RCC 7860 (cell line): Measurements from ENCODE around the gene KCND3.

ENCODE experiments used
- DNase-seq: peaks from one replicate; pipeline ENCODE4 v3.0.0-alpha.2; 2015; ENCODE audit warnings: low spot score
- FAIRE-seq: peaks from 2 replicates; lab custom pipeline; 2012; peaks lifted over from hg19 to GRCh38; lab: Jason Lieb, UNC

The KCND3 gene

DNA sequence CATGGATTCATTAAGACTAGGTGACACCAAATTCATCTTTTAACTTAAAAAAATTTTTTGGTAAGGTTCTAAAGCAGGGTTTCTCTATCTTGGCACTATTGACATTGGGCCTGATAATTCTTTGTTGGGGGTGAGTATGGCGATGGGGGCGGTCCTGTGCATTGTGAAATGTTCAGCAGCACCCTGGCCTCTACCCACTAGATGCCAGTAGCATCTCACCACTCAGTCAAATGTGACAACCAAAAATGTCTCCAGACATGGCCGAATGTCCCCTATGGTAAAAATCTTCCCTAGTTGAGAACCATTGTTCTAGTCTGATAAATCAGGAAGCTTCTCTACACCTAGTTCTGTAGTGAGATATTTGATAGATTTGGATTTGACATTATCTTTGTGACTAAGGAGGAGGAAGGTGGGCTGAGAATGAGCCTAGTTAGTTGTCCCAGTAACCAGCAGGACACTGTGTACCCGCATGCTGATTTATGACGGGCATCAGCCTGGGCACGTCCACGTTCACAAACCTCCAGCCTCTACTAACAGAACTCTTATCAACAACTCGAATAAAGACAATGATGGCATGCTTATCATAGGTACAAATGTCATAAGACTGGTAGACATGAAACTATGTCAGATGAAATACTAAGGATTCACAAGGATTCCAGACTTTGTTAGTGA, 104.6 kb downstream of the KCND3 start:
- FAIRE-seq (no peak), DNase-seq (no peak)

DNA sequence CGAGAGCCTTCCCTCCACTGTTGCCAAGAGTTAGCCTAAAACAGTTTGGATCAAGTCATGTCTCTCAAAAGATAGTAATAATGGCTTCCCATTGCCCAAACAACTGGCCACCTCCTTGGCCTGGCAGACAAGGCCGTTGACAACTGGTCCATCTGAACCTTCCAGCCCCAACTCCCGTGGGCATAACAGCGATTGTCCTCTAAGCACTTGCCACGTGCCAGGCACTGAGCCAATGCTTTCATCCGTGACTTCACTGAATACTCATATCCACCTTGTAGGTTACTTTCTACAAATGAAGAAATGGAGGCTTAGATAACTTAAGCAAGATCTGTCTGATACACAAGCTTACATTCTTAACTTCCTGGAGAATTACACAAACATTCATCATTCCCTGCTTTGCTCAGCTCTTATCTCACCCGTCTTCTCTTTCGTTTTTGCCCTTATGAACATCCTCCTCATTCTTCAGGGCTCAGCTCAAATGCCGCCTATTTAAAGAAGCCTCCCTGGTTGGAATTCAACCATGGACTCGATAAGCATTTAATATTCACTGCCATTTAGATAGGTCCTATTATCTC, 106.4 kb downstream of the KCND3 start:
- FAIRE-seq = no peak
- no peak for DNase-seq

DNA sequence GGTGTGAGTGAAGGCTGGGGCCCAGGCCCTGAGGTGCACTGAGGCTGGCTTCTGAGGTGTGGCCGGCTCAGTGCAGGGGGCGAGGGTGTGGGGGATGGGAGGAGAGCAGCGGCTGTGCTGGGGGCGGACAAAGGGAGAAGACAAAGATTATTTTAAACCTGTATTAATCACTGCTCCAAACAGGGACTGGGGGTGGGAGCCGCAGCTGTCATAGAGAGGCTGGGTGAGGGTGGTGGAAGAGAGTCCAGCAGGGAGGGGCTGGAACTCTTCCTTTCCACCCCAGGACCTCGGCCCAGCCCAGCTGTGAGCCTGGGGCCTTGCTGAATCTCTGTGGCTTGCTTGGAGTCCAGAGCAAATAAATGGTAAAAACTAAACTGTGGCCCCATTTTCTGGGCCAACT, 106.9 kb downstream of the KCND3 start:
- no peak for FAIRE-seq
- DNase-seq = no peak

DNA sequence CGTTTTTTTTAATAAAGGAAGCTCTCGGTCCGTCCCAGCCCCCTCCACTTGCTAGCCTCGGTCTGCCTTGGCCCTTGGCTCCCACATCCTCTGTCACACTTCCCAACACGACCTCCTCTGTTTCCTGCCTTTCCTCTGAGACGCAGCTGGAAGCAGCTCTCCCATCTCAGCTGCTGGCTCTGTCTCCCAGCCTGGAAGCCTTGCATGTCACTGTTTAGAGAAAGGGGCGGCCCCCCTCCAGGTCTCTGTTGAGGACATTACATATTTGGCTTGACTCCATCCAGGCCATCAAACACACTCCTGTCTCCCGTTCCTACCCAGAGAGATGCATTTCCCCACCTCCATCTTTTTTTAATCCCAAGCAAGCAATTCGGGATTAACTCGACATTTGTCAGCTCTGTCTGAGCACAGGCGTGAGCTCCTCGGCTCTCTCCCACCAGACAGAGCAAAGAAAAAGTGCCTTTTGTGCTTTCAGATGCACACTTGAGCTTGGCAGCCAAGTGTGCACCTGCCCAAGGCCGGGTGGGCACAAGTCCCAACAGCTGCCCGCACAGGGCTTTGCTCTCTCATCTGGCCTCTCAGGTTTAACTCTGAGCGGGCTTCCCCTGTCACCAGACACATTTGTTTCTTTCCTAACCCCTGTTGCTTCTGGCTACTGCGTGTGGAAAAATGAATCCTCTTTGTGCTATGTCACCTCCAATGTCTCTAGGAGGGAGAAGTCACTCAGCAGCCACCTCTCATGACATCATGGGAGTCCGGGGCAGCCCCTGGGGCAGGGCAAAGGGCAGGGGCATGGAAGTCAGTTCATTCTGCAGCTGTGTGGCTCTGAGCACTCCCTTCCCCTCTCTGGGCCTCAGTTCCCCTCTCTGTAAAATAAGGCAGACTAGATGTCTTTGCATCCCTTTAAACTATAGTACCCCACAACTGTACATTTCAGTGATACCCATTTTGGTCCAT, 108.3 kb downstream of the KCND3 start:
- no peak for FAIRE-seq

DNA sequence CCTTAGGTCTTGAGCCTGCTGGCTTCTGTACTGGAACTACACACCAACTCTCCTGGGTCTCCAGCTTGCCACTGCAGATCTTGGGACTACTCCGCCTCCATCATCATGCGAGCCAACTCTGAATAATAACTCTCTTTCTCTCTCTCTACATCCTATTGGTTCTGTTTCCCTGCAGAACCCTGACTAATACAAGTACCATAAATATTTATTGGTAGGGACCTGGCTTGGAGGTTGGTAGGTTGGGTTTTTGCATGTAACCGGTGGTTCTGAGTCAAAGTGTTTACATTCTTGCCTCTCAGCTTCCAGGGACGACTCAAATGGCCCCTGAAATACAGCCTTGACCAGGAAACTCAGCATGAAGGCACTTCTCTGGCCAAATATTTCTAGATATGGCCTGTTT, 110.4 kb downstream of the KCND3 start:
- FAIRE-seq = no peak
- no peak for DNase-seq

More for the DNA sequence above, 108.3 kb downstream of the KCND3 start:
- no peak for DNase-seq

DNA sequence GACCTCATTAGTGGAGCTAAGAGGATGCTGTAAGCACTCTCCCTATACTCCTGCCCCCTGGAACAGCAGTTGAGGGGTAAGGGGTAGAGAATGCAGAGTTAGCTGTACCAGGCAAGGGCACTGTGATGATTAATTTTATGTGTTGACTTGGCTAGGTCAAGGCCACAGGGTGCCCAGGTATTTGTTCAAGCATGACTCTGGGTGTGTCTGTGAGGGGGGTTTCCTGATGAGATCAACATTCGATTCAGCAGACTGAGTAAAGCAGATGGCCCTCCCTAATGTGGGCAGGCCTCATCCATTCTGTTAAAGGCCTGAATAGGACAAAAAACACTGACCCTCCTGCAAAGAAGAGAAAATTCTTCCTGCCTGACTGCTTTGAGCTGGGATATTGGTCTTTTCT, 110.8 kb downstream of the KCND3 start:
- DNase-seq = no peak
- FAIRE-seq = no peak

DNA sequence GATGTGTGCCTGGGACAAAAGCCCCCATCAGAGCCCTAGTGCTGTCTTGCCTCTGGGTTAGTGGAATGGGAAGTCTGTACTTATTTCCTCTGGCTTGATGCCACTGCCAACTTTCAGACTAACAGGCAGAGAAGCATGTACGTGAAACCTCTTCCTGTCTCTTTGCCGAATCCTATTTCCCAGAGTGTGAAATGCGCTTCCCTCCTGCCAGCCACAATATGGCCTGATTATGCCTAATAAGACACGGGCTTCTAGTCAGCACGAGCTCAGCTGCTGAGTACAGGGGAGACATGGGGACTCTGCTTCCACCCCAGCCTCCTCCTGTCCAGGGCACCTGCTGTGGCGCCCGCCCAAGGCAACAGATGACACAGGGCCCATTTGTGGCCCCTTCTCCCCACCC, 111.4 kb downstream of the KCND3 start:
- FAIRE-seq (no peak), DNase-seq (no peak)

DNA sequence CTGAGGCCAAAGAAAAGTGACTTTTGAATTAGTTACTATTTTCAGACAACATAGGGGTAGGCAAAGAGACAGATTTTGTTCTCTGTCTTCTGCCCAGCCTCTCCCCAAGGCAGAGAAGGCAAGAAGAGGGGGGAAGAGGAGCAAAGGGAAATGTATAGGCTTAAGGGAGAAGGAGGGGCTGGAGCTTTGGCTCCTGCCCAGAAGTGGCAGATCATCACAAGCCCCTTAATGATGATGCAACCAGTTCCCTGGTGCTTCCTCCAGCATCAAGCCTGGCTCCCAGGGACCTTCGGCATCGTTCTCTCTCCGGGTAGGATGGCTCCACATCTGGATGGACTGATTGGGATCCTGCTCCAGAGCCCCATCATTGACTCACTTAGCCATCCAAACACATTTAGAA, 112.8 kb downstream of the KCND3 start:
- FAIRE-seq (no peak), DNase-seq (no peak)

DNA sequence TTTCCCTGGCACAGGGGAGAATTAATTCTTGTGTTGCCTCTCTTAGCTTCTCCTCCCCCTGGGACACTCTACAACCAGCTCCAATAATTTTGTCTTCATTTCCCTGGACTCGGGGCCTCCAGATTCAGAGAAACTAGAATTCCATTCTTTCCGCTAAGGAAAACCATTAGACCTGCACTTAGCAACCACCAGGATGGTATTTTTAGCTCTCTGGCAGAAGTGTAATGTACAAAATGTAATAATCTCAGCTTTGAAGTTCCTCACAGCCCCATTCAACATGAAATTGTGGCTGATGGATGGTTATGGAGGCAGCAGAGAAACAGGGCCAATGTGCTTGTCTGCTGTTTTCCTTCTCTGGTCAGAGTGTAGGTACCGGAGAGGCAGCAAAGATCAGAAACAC, 113.8 kb downstream of the KCND3 start:
- no peak for FAIRE-seq
- DNase-seq = no peak

DNA sequence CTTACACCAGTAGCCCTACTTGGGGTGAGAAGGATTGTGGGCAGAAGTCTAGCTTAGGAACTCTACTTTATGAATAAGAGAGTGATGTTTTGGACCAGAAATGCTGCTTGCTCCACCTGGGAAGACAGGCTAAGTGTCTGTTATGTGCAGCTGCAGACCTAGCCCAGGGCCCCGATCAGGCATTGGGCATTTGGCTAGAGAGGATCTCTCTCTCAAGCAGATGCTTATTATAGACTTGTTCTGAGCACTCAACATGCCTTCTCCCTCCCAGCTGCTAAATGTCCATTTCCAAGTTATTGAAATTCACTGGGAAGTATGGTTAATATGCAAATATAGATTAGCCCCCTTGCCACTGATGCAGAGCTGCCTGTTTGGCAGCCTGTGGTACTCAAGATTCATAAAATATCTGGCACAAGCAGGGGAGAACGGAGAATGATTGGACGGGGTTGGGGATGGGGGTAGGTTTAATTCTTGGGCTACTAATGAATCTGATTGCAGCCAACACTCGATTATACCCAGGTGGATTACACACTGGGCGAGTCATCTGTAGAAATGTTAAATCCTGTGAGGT, 115.9 kb downstream of the KCND3 start:
- FAIRE-seq = no peak

DNA sequence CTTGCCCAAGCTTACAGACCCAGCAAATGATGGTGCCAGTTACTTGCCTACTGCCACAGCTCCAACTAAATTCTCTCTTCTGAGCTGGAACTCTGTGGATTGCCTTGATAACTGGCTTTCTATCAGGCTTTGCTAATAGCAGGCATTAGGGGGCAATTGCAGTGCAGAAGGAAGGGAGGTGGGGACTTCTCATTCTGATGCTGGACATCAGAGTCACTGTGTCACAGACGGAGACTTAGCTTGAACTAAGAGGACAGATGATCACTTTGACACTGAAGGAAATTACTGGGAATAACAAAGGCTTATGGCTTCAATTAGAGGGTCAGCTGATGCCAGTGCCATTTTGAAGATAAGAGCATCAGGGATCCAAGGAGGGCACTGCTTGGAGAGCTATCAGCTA, 119.3 kb downstream of the KCND3 start:
- no peak for FAIRE-seq
- no peak for DNase-seq

More for the DNA sequence above, 115.9 kb downstream of the KCND3 start:
- no peak for DNase-seq

DNA sequence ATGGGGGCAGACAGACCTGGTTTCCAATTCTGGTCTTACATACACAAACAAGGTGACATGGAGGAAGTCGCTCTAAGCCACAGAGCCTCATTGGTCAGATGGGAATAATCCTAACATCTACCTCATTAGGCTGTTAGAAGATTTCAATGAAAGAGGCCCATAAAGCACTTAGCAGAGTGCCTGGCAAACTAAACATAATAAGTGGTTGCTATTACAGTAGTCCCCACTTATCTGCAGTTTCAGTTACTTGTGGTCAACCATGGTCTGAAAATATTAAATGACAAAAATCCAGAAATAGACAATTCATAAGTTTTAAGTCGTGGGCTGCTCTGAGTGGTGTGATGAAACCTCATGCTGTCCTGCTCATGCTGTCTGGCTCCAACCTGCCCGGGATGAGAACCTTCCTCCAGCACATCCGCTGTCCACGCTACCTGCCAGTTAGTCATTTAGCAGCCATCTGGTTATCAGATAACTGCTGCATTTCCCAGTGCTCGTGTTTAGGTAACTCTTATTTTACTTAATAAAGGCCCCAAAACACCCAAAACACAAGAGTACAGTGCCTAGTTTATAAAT, 121.5 kb downstream of the KCND3 start:
- no peak for DNase-seq
- no peak for FAIRE-seq

DNA sequence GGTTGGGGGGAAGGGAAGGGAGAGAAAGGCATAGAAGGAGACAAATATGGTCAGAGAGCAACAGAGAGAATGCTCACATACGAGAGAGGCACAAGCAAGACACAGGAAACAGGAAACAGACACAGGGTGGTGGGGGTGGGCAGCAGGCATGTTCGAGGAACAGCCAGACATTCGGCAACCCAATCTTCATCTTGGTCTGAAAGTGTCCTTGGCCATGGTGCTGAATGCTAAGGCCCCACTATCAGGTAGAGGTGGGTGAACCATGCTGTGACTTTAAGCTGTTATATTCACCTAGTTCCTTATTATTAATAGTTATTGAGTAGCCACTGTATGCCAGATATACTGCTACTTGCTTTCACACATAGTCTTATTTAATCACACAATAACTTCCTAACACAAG, 124.6 kb downstream of the KCND3 start:
- FAIRE-seq (no peak), DNase-seq (no peak)

DNA sequence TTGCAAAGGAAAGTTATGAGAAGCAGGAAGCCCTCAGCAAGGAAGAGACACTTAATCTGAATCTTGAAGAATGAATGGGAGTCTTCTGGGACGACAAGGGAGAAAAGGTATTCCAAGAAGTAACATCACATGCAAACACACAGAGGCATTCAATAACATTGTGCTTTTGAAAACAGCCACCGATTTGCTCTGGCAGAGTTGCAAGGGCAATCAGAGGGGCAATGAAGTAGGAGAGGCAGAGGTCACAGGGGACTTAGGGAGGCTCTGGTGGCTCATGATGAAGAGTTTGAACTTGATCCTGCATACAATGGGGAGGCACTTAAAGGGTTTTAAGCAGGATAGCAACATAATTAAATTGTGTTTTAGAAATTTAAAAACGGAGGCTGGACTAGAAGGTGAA, 126.1 kb downstream of the KCND3 start:
- FAIRE-seq (no peak), DNase-seq (no peak)

DNA sequence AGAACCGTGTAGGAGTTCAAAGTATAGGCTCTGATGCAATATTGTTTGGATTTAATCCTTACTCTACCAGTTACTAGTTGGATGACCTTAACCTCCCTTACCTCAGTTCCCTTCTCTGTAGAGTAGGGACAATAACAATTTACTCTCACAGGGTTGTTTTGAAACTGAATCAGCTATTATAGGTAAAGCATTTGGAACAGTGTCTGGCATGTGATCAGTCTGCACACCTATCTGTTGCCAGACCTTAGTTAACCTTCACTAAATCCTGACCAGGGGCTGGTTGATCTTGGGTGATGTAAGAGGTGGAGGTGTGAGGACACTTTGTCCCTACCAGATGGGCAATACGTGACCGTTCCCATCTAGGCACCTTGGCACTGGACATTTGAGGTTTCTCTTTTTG, 126.9 kb downstream of the KCND3 start:
- FAIRE-seq (no peak), DNase-seq (no peak)

DNA sequence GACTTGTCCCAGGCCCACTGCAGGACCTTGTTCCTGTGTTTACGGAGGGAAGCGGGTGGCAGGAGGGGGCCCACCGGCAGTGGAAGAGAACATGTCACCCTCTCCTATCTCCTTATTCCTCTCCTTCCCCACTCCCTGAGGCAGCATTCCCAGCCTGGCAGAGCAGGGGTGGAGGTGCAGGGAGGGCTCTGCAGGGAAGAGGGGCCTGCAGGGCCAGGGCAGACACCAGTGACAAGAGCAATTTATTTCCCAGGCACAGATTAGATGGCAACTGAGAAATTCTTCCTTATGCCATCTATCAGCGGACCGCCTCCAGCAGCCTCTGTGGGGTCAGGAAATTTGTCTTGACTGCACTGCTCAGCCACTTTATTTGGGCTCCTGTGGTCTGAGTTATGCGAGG, 127.9 kb downstream of the KCND3 start:
- no peak for DNase-seq
- no peak for FAIRE-seq

DNA sequence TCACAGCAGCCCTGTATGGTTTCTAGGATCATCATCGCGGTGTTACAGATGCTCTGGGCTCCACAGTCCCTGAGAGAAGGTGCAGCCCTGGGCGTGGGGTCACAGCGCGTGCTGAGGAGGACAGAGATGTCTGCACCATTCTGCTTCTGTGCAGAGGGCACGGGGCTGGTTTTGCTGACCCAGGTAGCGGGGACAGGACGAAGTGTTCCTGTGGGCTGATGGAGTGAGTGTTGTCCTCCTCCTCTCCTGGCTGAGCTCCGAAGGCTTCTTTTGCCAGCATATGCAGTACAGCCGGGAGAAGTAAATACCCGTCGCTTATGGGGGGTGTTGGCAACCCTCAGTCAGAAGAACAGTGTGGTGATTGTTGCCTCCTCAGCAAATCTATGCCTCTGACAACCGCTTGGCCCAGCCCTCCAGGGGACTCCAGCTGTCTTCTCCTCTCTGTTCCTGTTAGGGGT, 132.2 kb downstream of the KCND3 start:
- DNase-seq = no peak
- no peak for FAIRE-seq

DNA sequence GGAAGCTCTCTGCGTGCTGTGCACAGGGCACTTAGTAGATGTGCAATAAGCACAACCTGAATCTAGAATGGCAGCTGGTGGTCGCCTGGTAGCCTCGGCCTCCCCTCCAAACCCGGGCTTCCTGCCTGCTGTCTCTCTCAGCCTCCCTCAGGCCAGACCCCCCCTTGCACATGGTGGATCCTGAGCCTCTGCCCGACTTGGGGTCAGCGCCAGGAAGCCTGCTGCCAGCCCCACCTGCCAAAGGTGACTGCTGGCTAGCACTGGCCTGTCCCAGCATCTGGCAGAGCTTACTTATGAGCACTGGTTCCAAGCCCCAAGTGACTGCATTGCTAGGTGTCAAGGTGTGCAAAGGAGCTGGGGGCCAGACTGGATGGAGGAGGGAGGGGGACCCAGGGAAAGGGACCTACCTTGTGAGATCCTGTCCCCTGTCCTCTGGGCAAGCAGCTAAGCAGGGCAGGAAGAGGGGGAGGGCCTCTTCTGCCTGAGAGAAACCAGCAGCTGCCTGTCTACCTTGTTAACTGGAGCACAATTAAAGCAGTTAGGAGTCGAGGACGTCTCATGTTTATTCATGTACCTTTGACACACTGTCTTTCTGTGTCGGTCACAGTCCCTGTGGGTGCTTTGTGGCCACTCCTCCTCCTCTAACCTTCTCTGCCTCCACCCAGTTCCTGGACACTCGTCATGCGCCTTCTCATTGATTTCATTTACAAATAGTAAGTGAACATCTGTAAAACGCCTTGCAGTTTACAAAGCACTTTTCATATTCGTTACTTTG, 132.9 kb downstream of the KCND3 start:
- FAIRE-seq (no peak), DNase-seq (no peak)

DNA sequence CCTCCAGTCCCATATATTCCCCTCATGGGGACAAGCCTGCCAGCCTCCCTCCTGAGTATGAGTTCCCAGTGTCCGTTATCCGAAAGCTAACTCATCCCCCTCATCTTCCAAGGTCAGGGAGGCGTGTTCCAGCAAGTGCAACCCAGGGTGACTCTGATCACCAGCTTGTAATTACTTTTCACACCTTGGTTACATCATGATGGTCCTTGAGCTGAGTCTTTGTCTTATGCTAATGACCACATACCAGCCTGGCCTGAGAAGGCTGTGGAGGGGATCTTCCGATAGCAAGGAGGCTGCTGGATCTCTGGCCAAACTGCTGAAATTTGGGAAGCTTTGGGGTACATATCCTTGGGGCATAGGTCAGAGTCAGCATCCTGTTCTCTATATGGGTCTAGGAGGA, 134.2 kb downstream of the KCND3 start:
- DNase-seq = no peak
- FAIRE-seq = no peak

DNA sequence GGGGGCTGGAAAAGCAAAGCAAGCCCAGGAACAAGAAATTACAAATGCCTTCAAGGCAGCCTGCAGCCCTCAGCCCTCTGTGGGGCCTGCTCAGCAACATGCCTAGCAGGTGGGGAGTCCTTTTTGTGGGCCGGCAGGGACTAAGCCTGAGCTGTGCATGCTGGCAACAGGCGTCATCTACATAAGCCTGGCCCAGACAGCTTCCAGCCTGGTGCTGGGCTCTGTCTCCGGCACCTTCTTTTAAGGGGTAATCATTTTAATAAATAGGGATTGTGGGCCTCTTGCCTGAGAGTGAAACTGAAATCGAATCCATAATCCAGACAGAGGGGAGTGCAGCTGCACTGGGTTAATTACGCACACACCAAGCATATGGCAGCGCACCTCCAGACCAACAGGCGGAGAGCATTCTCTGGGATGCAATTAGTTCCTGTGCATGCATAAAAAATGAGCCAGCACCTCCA, 137.2 kb downstream of the KCND3 start:
- DNase-seq (no peak), FAIRE-seq (no peak)
